ENCODE measurements around the gene PRR35.

DNA sequence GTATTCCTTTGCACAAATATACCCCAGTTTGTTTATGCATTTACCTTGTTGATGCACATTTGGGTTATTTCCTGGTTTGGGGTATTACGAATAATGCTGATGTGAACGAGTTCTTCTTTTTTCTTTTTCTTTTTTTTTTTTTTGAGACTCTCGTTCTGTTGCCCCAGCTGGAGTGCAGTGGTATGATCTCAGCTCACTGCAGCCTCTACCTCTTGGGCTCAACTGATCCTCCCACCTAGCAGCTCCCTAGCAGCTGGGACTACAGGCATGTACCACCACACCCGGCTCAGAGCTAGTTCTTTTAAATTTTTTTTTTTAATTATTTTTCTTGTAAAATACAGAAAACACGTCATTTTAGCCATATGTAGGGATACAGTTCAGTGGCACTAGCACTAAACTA is 43.7 kb downstream of the PRR35 start:
- TF ChIP-seq, protein P1, sequence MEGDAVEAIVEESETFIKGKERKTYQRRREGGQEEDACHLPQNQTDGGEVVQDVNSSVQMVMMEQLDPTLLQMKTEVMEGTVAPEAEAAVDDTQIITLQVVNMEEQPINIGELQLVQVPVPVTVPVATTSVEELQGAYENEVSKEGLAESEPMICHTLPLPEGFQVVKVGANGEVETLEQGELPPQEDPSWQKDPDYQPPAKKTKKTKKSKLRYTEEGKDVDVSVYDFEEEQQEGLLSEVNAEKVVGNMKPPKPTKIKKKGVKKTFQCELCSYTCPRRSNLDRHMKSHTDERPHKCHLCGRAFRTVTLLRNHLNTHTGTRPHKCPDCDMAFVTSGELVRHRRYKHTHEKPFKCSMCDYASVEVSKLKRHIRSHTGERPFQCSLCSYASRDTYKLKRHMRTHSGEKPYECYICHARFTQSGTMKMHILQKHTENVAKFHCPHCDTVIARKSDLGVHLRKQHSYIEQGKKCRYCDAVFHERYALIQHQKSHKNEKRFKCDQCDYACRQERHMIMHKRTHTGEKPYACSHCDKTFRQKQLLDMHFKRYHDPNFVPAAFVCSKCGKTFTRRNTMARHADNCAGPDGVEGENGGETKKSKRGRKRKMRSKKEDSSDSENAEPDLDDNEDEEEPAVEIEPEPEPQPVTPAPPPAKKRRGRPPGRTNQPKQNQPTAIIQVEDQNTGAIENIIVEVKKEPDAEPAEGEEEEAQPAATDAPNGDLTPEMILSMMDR (IDR thresholded peaks at IDR 0.05), result no peak
- TF ChIP-seq POLR2A (IDR thresholded peaks at IDR 0.05), result no peak
- TF ChIP-seq EP300 (IDR thresholded peaks at IDR 0.05), result no peak

Data from upper lobe of left lung (tissue), 4 donors.